Kidney glomerular epithelial cell (primary cell): ENCODE results near the gene ZNF583.

Experiments used
- DNase-seq: peaks from one replicate; lab custom pipeline; 2025; lab: John Stamatoyannopoulos, UW

The ZNF583 gene

GRCh38 chr19:56403764-56404704 lies at the start of gene ZNF583:
Gene ZNF583 (plus strand): TSS chr19:56404332. CDS start chr19:56407115, 2,783 bp downstream.
- DNase-seq = peak; percentile 79

GRCh38 chr19:56355517-56355916 lies 48.6 kb upstream of the ZNF583 start:
- no peak for DNase-seq

- no peak for DNase-seq
These were observed 47.2 kb upstream of the ZNF583 start for GRCh38 chr19:56356944-56357343.

GRCh38 chr19:56360841-56361240 lies 43.3 kb upstream of the ZNF583 start:
- no peak for DNase-seq

GRCh38 chr19:56367829-56368711 lies 36.1 kb upstream of the ZNF583 start:
- peak; percentile 90 for DNase-seq

GRCh38 chr19:56369886-56370676 lies 34.1 kb upstream of the ZNF583 start:
- DNase-seq = no peak

GRCh38 chr19:56372281-56372680 lies 31.9 kb upstream of the ZNF583 start:
- DNase-seq = no peak

- DNase-seq = no peak
These were observed 26.8 kb upstream of the ZNF583 start for GRCh38 chr19:56377105-56377924.

GRCh38 chr19:56383826-56384605 lies 20.1 kb upstream of the ZNF583 start:
- DNase-seq = no peak

- DNase-seq = peak; percentile 89
These were observed 10.8 kb upstream of the ZNF583 start, which contains the start of gene ZNF582 for GRCh38 chr19:56393119-56394012. Gene ZNF582 (minus strand): TSS chr19:56393534. CDS start chr19:56391752, 1,782 bp downstream.

- DNase-seq = no peak
These were observed 5.3 kb upstream of the ZNF583 start for GRCh38 chr19:56398809-56399208.

- DNase-seq = no peak
These were observed 3.6 kb upstream of the ZNF583 start for GRCh38 chr19:56400485-56400884.

GRCh38 chr19:56403261-56403660 lies 871 bp upstream of the ZNF583 start:
- DNase-seq = no peak

- no peak for DNase-seq
These were observed 549 bp downstream of the ZNF583 start for GRCh38 chr19:56404705-56405056.

GRCh38 chr19:56405062-56405461 lies 930 bp downstream of the ZNF583 start:
- DNase-seq = no peak

GRCh38 chr19:56423276-56423984 lies 19.3 kb downstream of the ZNF583 start:
- DNase-seq = no peak

- no peak for DNase-seq
These were observed 19.8 kb downstream of the ZNF583 start for GRCh38 chr19:56423985-56424353.

- DNase-seq = no peak
These were observed 37.2 kb downstream of the ZNF583 start for GRCh38 chr19:56441206-56441792.
